Left lobe of liver (tissue), 2 donors: ENCODE data around the gene SAMD8. TPM values are rescaled to one million over a fixed set of nuclear protein-coding genes. Genes with fewer than 3 reads are reported as not detected.

ENCODE experiments used
- ATAC-seq: fragments of 200-7000 bp; cut with Tn5 transposase; one replicate; pipeline ENCODE4 v1.9.1; 2020; ENCODE audit warnings: mild to moderate bottlenecking, moderate library complexity
- DNase-seq: peaks from one replicate; pipeline ENCODE4 v3.0.0-alpha.2; 2020; ENCODE audit warnings: low spot score
- total RNA-seq: library from RNA; stranded (reverse); gene quantifications from one replicate; pipeline ENCODE4 v1.2.1, GENCODE V29; 2021
- donor health status: DM: no; HTN: no; CAD: no; lungs with moderate emphysema.
- donor health status: DM: no; HTN: yes; CAD: no.

SAMD8 gene
- total RNA-seq: 5.7 TPM

DNA sequence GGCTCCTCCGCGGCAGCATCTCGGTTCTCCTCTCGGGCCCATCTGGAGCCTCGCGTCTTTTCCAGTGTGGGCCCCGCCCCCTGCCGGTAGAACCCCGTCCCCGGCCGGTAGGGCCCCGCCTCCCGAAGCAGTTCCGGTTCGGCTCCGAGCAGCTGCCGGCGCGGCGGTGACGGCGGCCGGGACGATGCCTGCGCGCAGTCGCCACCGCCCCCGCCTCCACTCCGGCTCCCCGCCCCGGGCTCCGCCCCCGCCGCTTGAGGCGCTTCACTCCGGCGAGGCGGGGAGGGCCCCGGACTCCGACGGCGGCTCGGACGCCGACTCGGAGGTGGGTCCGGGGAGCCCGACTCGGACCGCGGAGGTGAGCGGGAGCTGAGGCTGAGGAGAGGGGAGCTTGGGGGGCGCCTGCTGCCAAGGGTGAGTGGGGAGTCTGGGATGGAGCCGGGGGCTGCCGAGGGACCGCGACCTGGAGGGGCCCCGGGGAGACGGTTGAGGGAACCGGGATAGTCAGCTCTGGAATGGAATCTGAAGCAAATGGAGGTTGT is at the start of gene SAMD8:
Gene SAMD8, plus strand, starts transcription at position 292 of the 542 bp plus-strand sequence. CDS start 38,873 bp downstream, outside the sequence.
- peak; percentile 95 for DNase-seq
- peak; percentile 94 for ATAC-seq

DNA sequence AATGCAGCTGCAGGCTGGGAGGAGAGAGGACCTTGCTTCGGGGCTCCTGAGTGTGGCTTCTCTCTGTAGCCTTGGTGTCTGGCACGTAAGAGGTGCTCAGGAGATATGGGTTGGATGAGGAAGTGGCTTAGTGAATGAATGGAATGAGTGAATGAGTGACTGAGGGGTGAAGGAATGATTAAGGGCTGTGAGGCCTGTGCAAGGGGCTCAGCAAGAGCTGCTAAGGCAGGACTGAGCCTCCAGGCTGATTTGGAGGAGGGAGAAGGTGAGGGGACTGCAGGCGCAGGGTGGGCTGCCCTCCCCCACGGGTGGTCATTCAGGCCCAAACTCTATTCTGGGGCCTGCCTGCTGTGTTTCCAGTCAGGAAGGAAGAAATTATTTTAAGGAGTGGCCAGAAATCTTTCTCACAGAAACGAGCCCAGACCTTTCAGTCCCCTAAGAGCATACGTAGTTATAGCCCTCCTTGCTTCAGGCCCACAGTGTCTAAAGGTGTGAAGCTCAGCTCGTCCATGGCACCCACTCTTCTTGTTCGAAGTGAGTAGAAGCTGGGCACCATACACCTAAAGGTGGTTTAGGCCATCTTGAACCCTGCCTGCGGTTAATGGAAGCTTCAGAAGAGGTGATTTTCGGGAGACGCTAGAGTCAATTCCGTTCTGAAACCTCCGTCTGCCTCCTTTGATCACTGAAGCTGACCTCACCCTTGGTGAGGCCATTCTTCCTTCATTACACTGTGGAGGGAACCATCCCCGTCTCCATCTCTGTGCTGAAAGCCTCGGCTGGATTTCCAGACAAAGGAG is 49.5 kb upstream of the SAMD8 start:
- no peak for DNase-seq
- ATAC-seq: no peak

DNA sequence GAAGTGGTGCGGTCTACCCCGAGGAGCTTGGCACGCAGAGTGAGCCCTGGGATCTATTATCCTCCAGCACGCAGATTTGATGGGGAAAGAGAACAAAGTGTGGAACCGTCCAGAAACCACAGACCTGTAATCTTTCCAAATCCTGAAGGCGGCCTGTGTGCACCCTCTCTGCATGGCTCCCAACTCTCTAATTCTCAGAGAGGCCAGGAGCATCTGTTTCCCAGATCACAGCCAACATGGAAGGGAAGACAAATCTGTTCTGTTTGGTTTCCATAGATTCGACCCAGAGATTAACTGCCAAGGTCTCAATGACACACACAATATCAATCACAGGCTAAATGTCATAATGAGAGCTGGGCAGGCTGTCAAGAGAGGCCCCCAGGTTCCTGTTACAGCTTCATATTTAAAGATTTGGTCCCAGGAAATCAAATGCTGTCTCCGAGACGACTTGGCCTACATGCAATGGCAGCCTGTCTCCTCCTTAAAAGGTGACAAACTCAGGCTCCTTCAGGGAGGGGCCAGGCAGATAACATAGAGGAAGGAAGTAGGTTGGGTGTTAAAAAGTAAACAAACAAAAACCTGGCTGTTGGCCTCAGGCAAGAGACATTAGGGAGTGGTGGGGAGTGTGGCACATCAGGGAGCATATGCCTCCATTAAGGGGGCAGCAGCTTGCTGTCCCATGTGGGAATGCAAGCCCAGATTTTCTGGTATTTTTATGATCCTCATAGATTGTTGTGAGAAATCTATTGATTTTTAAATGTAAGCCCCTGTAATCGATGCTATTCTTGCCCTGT is 48.8 kb upstream of the SAMD8 start:
- DNase-seq (no peak), ATAC-seq (no peak)

DNA sequence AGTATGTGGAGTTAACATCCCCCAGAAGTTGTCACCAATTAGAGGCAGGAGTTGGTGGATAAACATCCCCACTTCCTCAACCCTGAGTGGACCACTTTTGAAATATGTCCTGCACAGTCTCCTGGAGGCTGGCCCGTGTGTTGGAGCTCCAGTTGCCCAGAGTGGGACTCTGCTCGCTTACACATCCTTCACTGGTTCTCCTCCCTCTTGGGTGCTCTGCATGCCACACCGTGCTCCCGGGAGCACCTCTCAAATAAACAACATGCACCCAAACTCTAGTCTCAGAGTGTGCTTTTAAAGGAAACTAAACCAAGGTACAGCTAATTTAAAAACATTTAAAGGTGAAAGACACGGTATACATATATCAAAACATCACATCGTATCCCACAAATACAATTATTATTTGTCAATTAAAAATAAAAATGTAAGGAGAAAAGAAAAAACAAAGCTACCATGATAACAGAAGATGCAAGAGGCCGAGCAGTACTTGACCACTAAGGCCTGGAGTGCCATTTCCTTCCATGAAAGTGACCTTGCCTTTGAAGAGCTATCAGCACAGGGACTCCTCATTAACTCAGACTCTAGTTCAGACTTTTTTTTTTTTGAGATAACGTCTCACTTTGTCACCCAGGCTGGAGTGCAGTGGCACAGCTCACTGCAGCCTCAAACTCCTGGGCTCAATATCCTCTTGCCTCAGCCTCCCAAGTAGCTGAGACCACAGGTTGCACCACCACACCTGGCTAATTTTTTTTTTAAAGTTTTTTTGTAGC is 47.8 kb upstream of the SAMD8 start:
- ATAC-seq (no peak), DNase-seq (no peak)

DNA sequence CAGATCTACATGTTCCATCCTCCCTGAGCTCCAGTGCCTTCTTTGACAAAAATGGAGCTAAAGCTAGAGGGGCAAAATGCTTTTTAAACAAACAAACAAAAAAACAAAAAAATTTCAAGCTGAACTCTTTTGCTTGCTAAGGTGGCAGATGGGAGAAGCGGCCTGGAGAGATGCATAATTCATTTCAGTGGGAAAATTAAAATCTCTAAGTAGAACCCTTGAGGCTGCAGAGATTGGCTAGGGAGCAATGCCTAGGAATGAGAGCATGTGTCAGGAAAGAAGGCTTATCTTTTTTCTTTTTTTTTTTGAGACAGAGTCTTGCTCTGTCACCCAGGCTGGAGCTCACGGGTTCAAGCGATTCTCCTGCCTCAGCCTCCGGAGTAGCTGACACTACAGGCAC is 46.4 kb upstream of the SAMD8 start:
- no peak for ATAC-seq
- DNase-seq: no peak

DNA sequence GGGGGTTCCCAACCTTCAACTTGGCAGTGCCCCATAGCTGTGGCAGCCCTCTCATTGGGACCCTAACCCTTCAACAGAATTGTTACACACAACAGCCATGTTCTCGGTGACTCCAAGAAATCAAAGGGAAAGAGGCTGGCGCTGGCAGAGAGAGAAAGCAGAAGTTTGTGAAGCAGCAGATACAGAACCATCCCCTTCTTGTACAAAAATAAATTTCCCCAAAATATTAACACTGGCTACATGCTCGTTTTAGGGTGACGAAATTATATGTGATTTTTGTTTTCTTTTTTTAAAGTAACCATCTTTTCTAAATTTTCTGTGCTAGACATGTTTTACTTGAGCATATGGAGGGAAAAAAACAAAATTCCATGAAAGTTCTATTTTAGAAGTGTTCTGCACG is 45.2 kb upstream of the SAMD8 start:
- no peak for ATAC-seq
- no peak for DNase-seq

DNA sequence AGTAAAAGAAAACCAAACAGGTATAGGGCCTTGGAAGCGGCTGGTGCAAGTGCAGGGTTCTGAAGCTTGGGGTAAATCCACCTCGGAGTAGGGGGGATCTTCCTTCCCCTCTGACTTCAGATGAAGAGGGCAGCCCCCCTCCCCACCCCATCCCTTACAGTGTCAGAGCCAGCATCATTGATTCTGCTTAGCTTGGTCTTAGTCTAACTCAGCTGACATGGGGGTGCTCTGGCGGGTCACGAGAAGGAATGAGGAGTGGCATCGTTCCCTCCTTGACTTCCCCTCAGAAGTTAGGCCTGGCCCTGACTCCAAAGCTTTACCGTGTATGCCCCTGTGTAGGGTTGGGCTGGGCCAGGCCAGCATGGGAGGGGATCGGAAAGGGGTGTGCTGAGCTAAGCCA is 44.2 kb upstream of the SAMD8 start:
- ATAC-seq (no peak), DNase-seq (no peak)

DNA sequence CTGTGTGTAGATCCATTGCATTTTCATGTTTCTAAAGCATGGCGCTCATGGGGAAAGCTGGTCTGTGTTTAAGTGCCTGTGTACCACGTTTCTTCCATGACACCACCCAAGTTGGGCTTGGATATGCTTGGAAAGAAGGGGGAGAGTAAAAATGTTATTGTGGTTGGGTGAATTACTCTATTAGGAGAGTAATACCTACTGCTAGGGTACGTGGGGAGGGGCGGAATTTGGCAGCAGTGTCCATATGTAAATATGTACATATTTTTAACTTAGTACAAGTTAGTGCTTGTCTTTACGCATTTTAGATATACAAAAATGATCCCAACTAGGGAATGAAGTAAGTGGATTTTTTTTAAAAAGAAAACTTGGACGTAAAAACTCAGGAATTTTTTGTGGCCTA is 42.9 kb upstream of the SAMD8 start:
- DNase-seq (no peak), ATAC-seq (no peak)

DNA sequence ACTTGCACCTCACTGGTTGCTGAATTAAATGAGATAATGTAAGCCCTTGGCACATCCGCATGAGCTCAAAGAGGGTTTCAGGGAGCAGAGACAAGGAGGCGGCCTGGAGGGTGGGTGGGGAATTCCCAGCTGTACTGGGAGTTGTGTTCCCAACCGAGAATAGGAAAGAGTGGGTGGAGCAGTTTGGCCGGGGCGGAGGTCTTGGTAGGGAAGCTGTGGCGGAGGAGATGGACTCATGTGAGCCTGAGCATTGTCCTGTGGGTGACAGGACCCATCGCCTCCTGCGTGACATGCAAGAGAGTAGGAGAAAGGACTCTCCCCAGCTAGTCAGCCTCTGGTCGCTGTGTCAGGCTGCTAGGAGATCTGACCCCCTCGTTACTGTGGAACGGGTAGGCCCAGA is 41.0 kb upstream of the SAMD8 start:
- no peak for ATAC-seq

DNA sequence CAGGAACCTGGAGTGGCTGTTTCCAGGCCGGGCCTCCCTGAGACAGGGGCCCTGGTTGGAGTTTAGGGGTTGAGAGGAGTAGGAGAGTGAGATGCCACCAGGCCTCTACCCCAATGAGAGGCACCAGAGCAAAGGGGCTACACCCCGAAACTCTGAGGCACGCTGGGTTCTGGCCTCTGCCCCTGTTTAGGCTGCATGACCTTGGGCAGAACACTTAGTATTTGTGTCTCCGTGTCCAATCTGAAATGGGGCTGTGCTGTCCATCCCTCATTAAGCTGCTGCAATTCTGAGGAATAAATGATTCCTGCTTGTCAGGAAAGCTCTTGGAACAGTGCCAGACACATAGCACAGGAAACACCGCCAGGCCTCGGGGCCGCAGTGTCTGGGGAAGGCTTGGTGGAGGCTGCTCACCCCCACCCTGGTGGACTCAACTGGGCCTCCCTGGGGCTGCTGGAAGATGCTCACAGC is 40.5 kb upstream of the SAMD8 start:
- DNase-seq: no peak
- no peak for ATAC-seq

More for the DNA sequence above, 41.0 kb upstream of the SAMD8 start:
- no peak for DNase-seq

DNA sequence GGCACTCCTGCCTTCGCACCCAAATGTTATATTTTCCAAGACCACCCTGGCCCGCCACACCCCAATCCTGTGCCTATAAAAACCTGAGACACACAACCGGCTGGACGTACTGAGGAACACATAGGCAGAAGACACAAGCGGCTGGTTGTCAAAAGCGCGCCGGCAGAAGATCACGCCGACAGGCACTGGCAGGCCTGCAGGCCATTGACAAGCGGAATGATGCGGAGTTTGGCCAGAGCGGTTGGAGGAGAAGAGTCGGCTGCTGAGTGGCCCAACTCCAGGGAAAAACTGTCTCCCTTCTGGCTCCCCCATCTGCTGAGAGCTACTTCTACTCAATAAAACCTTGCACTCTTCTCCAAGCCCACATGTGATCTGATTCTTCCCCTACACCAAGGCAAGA is 39.7 kb upstream of the SAMD8 start:
- DNase-seq (no peak), ATAC-seq (no peak)

DNA sequence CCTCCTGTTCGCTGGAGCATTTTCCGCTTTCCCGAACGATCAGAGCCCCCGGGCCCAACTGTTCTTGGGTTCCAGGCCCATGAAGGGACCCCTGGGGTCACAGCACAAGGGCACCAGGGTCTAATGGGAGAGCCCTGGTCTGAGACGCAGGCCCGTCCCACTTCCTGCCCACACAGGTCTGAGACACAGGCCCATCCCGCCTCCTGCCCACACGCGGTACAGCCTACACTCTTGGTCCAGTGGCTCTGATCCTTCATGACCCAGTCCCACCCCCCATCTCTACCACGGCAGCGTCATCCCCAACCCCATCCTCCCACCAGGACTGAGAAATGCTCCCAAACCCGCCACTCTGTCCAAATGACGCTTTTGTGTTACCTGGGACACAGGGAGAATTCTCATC is 38.7 kb upstream of the SAMD8 start:
- ATAC-seq (no peak), DNase-seq (no peak)

DNA sequence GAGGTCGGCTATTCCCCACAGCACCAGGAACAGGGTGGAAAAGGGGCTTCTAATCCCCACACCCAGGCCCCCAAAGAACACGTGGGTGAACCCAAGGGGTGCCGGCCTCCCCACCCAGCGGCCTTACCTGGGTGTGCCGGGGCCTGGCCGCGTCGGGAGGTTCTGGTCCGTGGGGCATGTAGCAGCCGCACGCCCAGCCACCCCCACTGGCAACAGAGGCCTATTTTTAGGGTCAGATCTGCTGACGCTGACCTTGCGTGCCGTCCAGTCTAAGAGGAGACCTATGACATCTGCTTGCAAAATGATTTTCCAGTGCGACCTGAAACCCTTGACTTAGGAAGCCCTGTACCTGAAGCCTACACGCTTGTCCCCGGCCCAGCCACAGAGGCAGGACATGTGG is 38.0 kb upstream of the SAMD8 start:
- ATAC-seq: no peak
- DNase-seq: no peak

DNA sequence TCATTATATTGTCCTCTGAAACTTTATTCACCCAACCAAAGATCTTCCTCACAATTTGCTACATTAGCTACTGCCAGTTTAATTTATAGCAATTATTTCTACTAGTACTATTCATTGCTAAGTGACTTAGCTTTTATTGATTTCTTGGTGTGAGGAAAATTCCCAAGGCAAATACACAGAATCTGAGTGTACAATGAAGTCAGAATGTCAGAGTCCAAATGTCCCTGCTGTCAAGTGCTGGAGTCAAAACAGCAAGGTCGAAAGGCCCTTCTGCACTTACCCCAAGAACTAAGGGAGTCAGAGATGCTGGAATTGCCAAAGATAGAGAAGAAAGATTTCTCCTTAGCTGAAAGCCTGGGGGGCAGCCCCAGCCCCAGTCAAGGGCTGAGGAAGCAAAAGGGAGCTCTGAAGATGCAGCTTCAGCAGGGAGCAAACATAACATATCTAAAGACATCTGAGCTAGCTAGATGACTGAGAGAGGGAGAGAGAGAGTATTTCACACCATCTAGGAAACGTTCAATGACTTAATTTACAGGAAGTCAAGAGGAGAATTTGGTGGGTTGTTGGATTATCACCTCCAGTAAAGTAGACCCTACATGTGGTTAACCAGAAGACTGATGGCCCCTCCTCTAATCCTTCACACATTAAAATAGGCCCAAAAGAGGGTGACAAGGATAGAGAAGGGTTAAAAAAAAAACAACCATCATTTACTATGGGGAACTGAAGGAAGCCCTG is 36.6 kb upstream of the SAMD8 start:
- DNase-seq (no peak), ATAC-seq (peak; percentile 53)

DNA sequence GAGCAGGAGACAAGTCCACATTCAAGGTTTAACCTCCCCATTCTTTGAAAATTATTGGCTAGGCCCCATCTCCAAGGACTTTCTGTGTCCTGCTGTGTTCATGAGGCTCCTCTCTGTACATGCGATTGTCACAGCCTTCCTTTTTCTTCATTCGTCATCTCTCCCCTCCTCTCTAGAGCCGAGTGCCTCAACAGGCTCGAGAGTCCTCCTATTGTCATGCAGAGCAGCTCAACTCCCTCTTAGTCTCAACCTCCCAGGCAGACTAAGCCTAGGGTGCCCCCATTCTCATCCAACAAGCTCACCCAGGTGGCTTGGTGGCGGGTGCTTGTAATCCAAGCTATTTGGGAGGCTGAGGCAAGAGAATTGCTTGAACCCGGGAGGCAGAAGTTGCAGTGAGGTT is 35.1 kb upstream of the SAMD8 start:
- ATAC-seq (no peak), DNase-seq (no peak)

DNA sequence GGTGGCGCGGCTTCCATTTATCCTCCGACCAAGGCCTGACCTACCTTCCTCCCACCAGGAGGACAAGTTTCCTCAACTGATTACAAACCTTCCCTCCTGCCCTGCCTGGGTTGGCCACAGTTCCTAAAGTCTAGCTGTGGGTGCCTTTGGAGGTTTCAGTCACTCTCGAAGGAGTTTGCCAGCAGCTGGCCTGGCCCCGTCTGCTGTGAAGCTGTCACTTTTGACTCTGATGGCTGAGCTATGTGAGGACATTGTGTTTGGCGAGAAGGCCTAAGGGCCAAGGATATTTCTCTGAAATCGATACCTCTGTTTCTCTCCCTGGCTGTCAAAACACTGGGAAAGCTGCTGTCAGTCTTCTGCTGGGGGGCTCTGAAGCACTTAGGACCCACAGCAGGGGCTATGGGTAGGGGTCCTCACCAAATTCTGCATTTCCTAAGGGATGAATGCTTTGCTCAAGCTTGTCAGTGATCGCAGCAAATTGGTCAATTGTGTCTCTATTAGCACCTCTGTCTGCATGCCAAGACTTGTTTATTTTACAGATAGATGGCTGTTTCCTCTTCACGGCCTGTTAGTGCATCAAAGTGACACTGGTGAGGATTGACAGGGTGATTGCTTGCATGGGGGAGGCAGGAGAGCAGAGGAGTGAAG is 31.9 kb upstream of the SAMD8 start:
- no peak for ATAC-seq
- no peak for DNase-seq

DNA sequence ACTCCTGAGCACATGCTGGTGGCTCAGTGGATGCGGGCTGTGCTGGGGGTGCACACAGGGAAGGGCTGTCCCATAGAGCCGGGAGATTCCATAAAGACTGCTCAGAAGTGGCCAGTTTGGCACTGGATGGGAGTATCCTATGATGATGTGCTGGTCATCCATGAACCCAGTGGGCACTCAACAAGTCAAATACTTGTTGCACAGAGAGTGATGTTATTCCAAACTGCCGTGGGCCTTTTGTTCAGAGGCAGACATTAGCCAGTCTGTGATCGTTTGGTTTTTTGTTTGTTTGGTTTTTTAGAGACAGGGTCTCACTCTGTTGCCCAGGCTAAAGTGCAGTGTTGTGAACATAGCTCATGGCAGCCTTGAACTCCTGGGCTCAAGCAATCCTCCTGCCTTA is 30.9 kb upstream of the SAMD8 start:
- DNase-seq (no peak), ATAC-seq (no peak)

DNA sequence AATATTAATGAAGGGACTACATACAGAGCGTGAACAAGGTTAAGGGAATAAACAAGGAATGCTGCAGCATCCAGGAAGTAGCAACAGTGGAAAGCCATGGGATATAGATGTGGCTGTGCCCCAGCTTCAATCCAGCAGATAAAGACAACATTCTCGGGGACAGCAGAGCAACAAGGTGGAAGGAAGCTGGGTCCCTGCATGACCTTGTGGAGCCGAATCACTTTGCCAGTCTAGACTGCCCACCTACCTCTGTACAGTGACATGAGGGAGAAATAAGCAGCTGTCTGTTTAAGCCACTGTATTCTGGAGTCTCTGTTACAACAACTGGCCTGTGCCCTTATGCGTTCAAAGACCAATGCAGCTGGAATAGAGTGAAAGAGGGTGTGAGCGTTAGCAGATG is 30.1 kb upstream of the SAMD8 start:
- DNase-seq: no peak
- ATAC-seq: no peak

DNA sequence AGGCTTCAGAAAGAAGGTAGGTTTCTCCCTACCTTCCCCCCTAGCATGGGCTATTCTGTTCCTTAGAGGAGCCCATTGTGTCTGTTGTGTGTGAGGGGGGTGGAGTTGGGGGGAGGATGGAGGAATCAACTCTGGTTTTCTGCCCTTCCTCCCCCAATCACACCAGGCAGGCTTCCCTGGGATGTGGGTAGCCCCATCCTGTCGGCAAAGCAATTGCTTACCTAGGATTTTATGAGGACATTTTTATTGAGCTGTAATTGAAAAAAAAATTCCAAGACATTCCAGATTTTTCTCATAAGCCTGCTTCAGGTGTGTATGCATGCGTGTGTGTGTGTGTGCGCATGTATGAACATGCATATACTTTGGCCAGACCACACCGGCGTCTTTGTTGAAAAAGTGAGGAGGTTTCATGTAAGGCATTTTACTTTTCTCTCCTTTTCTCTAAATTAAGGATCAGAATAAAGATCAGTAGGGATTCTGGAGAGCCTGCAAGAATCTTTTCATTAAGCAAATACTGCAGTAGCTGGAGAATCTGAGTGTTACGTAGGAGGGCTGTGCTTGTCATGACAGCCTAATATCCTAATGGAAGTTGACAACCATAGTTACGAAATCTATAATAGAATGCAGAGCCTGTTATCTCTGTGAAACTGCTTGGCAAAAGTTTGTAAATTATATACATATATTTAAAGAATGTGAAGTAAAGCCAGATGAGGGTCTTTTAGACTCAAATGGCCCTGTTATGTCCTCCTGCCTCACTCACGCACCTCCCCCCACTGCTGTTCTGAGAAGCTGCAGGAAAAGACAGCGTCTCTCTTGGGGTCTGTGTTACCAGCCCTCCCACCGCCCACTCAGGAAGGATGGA is 27.3 kb upstream of the SAMD8 start:
- DNase-seq (no peak), ATAC-seq (no peak)
